OCI-LY1 (cell line): ENCODE results near the gene PHLPP1.

Experiments used
- H2AFZ ChIP-seq: fragments of 200-600 bp; sonication (generic), shearing (Covaris generic); 2 replicates; pipeline ENCODE4 v1.6.0; 2014; ENCODE audit warnings: antibody characterized with exemption, mild to moderate bottlenecking, low read length
- H3F3A ChIP-seq: fragments of 200-600 bp; sonication (generic), shearing (Covaris generic); 2 replicates; pipeline ENCODE4 v1.6.0; 2014; ENCODE audit warnings: mild to moderate bottlenecking, antibody characterized with exemption, low read length, moderate library complexity; ENCODE audit not compliant: insufficient read depth
- H3K27ac ChIP-seq: fragments of 200-600 bp; sonication (generic); 2 replicates; pipeline ENCODE4 v1.5.1; 2014; ENCODE audit warnings: low read length, mixed run types, mild to moderate bottlenecking, low read depth; ENCODE audit not compliant: poor library complexity, severe bottlenecking
- H3K27me3 ChIP-seq: fragments of 200-600 bp; sonication (generic); 2 replicates; pipeline ENCODE4 v1.6.0; 2014; ENCODE audit warnings: antibody characterized with exemption, mild to moderate bottlenecking, low read length, moderate library complexity; ENCODE audit not compliant: insufficient read depth
- H3K36me3 ChIP-seq: fragments of 200-600 bp; sonication (generic); 2 replicates; pipeline ENCODE4 v1.6.1; 2014; ENCODE audit warnings: mild to moderate bottlenecking, antibody characterized with exemption, low read length, moderate library complexity, mixed read lengths; ENCODE audit not compliant: insufficient read depth
- H3K4me1 ChIP-seq: fragments of 200-600 bp; sonication (generic); 2 replicates; pipeline ENCODE4 v1.5.1; 2014; ENCODE audit warnings: mild to moderate bottlenecking, low read length, moderate library complexity; ENCODE audit not compliant: insufficient read depth, severe bottlenecking
- H3K4me2 ChIP-seq: fragments of 200-600 bp; sonication (generic), shearing (Covaris generic); 2 replicates; pipeline ENCODE4 v1.6.1; 2014; ENCODE audit warnings: low read length
- H3K4me3 ChIP-seq: fragments of 200-600 bp; sonication (generic); 2 replicates; pipeline ENCODE4 v1.5.1; 2014; ENCODE audit warnings: low read length, low read depth, mild to moderate bottlenecking, mixed read lengths; ENCODE audit not compliant: poor library complexity, severe bottlenecking
- H3K79me2 ChIP-seq: fragments of 200-600 bp; shearing (Covaris generic); 2 replicates; pipeline ENCODE4 v1.6.1; 2016; ENCODE audit warnings: mixed run types, low read length, mixed read lengths; ENCODE audit not compliant: insufficient read depth
- H3K9ac ChIP-seq: fragments of 200-600 bp; sonication (generic), shearing (Covaris generic); 2 replicates; pipeline ENCODE4 v1.6.1; 2014; ENCODE audit warnings: mild to moderate bottlenecking, low read length, mixed read lengths
- H3K9me2 ChIP-seq: fragments of 200-600 bp; sonication (generic), shearing (Covaris generic); 2 replicates; pipeline ENCODE4 v1.6.1; 2014; ENCODE audit warnings: low read depth, mild to moderate bottlenecking, low read length, mixed read lengths
- H3K9me3 ChIP-seq: fragments of 200-600 bp; shearing (Covaris generic); 2 replicates; pipeline ENCODE4 v1.6.1; 2014; ENCODE audit warnings: low read length, mixed read lengths
- H4K20me1 ChIP-seq: fragments of 200-600 bp; sonication (generic), shearing (Covaris generic); 2 replicates; pipeline ENCODE4 v1.6.0; 2016; ENCODE audit warnings: mild to moderate bottlenecking, low read length; ENCODE audit not compliant: insufficient read depth
- EZH2 ChIP-seq: fragments of 200-600 bp; sonication (generic), shearing (Covaris generic); IDR thresholded peaks from 2 replicates; pipeline ENCODE4 v1.8.0; 2017; ENCODE audit warnings: borderline replicate concordance, mixed run types, mild to moderate bottlenecking, antibody characterized with exemption, low read length, moderate library complexity, mixed read lengths
- TF ChIP-seq, protein P1 (sequence below): fragments of 200-600 bp; sonication (generic), shearing (Covaris generic); IDR thresholded peaks from 2 replicates; pipeline ENCODE4 v1.5.1; 2017; ENCODE audit warnings: mild to moderate bottlenecking, antibody characterized with exemption, low read length, moderate library complexity, mixed read lengths

PHLPP1 gene

DNA sequence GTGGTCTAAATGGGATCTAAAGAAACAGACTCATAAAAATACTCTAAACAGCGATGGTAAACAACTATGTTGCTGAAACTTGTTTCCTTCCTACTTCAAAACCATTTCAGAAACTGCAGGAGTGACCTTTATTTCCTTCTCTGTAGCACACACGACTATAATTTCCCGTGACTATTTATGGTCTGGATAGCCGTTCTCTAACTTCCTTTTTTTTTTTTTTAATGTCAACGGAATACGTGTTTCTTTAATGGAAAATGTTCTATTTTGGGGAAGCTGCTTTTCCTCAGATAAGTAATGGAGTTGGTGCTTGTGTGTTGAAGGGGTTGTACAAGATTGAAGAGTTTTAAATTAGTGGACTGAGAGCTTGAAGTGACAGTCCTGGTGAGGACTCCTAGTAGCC lies 224.1 kb downstream of the PHLPP1 start:
- H3K36me3 ChIP-seq: no peaks in the 10 kb centered on the region
- no peaks in the 10 kb centered on the region for H3K27me3 ChIP-seq
- H3K9me2 ChIP-seq: no peaks in the 10 kb centered on the region
- peak overlapping the region; percentile 48 for H3K27ac ChIP-seq
- H3K4me2 ChIP-seq: no peak overlapping the region
- H2AFZ ChIP-seq: no peak overlapping the region
- H4K20me1 ChIP-seq: no peaks in the 10 kb centered on the region
- peaks cover 29% of the 10 kb centered on the region for H3K4me1 ChIP-seq
- no peaks in the 10 kb centered on the region for H3K79me2 ChIP-seq
- no peaks in the 10 kb centered on the region for H3F3A ChIP-seq
- H3K9me3 ChIP-seq: no peaks in the 10 kb centered on the region
- H3K9ac ChIP-seq: no peak overlapping the region
- TF ChIP-seq EZH2: no peak
- TF ChIP-seq, protein P1, sequence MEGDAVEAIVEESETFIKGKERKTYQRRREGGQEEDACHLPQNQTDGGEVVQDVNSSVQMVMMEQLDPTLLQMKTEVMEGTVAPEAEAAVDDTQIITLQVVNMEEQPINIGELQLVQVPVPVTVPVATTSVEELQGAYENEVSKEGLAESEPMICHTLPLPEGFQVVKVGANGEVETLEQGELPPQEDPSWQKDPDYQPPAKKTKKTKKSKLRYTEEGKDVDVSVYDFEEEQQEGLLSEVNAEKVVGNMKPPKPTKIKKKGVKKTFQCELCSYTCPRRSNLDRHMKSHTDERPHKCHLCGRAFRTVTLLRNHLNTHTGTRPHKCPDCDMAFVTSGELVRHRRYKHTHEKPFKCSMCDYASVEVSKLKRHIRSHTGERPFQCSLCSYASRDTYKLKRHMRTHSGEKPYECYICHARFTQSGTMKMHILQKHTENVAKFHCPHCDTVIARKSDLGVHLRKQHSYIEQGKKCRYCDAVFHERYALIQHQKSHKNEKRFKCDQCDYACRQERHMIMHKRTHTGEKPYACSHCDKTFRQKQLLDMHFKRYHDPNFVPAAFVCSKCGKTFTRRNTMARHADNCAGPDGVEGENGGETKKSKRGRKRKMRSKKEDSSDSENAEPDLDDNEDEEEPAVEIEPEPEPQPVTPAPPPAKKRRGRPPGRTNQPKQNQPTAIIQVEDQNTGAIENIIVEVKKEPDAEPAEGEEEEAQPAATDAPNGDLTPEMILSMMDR: no peak
- no peak overlapping the region for H3K4me3 ChIP-seq

DNA sequence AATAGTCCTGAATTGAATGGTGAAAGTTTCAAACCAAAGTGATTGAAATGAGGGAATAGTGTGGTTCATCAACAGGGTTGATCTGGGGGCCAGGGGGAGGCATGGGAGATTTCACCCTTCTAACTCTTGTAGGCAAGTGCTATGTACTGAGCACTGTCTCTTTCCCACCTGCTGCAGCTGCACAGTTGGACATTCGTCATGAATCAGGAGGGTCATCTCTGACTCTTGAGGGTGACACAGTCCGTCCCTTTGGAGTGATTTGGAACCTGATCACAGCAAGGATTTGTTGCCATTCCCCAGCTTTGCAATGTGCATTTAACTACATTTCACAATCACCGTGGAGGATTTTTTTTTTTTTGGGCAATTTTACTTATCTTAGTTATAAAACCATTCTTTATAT lies 224.6 kb downstream of the PHLPP1 start:
- Histone ChIP-seq H4K20me1 (no peaks in the 10 kb centered on the region), H3K9ac (no peak overlapping the region), H3K27ac (peak overlapping the region; percentile 48), H3K4me2 (no peak overlapping the region), H3K36me3 (no peaks in the 10 kb centered on the region), H3K27me3 (no peaks in the 10 kb centered on the region), H2AFZ (no peak overlapping the region), H3F3A (no peaks in the 10 kb centered on the region), H3K79me2 (no peaks in the 10 kb centered on the region), H3K4me3 (no peak overlapping the region), H3K4me1 (peaks cover 29% of the 10 kb centered on the region), H3K9me3 (no peaks in the 10 kb centered on the region), H3K9me2 (no peaks in the 10 kb centered on the region)
- TF ChIP-seq, protein P1: no peak
- no peak for TF ChIP-seq EZH2

DNA sequence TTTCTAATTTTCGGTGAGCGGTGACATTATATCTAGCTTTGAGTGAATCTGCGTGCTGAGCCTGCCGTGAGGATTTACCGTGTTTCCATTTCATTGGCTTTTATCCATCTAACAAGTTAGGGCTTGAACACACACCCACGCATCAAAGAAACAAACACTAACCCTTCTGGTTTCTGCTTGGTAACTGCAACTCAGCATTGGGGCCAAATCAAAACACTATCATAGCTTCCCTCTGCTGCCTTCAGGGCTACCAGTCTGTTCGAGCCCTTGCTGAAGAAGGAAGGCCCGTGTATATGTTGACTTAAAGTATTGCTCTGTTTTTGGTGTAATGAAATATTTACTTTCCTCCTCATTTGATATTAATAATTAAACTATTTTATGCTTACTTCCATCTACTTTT lies 227.2 kb downstream of the PHLPP1 start:
- H3K4me1 ChIP-seq: peaks cover 23% of the 10 kb centered on the region
- peaks cover 7% of the 10 kb centered on the region; the same call in 1 of the 2 replicates for H3K36me3 ChIP-seq
- no peak overlapping the region for H3K4me2 ChIP-seq
- no peak overlapping the region for H2AFZ ChIP-seq
- no peak overlapping the region for H3K27ac ChIP-seq
- no peaks in the 10 kb centered on the region for H3K79me2 ChIP-seq
- H3K9me2 ChIP-seq: no peaks in the 10 kb centered on the region
- TF ChIP-seq EZH2: no peak
- TF ChIP-seq, protein P1: no peak
- H3K9ac ChIP-seq: no peak overlapping the region
- no peaks in the 10 kb centered on the region for H4K20me1 ChIP-seq
- H3K27me3 ChIP-seq: no peaks in the 10 kb centered on the region
- H3F3A ChIP-seq: no peaks in the 10 kb centered on the region
- no peaks in the 10 kb centered on the region for H3K9me3 ChIP-seq
- no peak overlapping the region for H3K4me3 ChIP-seq
